PC-9 (cell line): ENCODE results near the gene LDLRAD3.

Source experiments
- CTCF ChIP-seq: fragments of 200-600 bp; sonication (generic); conservative IDR thresholded peaks from 2 replicates; pipeline ENCODE4 v1.6.1; 2017; ENCODE audit warnings: mixed run types, antibody characterized with exemption, mild to moderate bottlenecking, moderate library complexity
- EZH2 ChIP-seq: fragments of 200-600 bp; sonication (generic); IDR thresholded peaks from 2 replicates; pipeline ENCODE4 v1.8.0; 2017; ENCODE audit warnings: antibody characterized with exemption, low read depth

- no peak for TF ChIP-seq CTCF
- TF ChIP-seq EZH2 = no peak
Observed at GRCh38 chr11:36195496-36196354, 251.9 kb downstream of the LDLRAD3 start.
